Measurements from ENCODE around the gene GJB6. TPM values are rescaled to one million over a fixed set of nuclear protein-coding genes. Genes with fewer than 3 reads are reported as not detected.
"Not testable (repeated sequence)": the region's sequence is repeated elsewhere in the genome, so short reads cannot be mapped to it uniquely, and the experiment has no call there.

Gene GJB6
- total RNA-seq = 1 to 10 TPM; 4.0 to 9.5 TPM

- DNase-seq (peak; percentile 49 to 51), ATAC-seq (replicated peaks in 1 of 2) (peak; percentile 70 to 75)
- no peaks in the 10 kb centered on the region for H3K9me3 Mint-ChIP-seq
- H3K36me3 Mint-ChIP-seq (ENCODE audit: insufficient read depth in 2 of 2) = no peaks in the 10 kb centered on the region
- H3K4me1 Mint-ChIP-seq (ENCODE audit: low read depth) = peaks cover 11% of the 10 kb centered on the region
- H3K27me3 Mint-ChIP-seq (ENCODE audit: low read depth) = peaks cover 25% of the 10 kb centered on the region
- H3K4me3 Mint-ChIP-seq = peak within 1 kb of the TSS; percentile 85 to 91
- H3K27ac Mint-ChIP-seq = peak within 1 kb of the TSS; percentile 24
These were observed at the start of gene GJB6 for GRCh38 chr13:20231839-20232555. Gene GJB6 (minus strand): TSS chr13:20232319. CDS start chr13:20223480, 8,839 bp downstream.

- not testable (repeated sequence) for H3K27ac Mint-ChIP-seq; H3K4me1 Mint-ChIP-seq (ENCODE audit: low read depth); DNase-seq; H3K4me3 Mint-ChIP-seq; ATAC-seq (replicated peaks in 1 of 2); H3K9me3 Mint-ChIP-seq; H3K36me3 Mint-ChIP-seq (ENCODE audit: insufficient read depth in 2 of 2)
- peaks cover 16% of the 10 kb centered on the region for H3K27me3 Mint-ChIP-seq (ENCODE audit: low read depth)
These were observed 44.8 kb upstream of the GJB6 start for GRCh38 chr13:20276901-20277300.

- H3K27me3 Mint-ChIP-seq (ENCODE audit: low read depth) = peaks cover 16% of the 10 kb centered on the region
- no peaks in the 10 kb centered on the region for H3K36me3 Mint-ChIP-seq (ENCODE audit: insufficient read depth in 2 of 2)
- no peaks in the 10 kb centered on the region for H3K4me1 Mint-ChIP-seq (ENCODE audit: low read depth)
- no peak for ATAC-seq (replicated peaks in 1 of 2)
- H3K4me3 Mint-ChIP-seq = no peak overlapping the region
- H3K27ac Mint-ChIP-seq = no peak overlapping the region
- no peak for DNase-seq
- no peaks in the 10 kb centered on the region for H3K9me3 Mint-ChIP-seq
These were observed 42.3 kb upstream of the GJB6 start for GRCh38 chr13:20274466-20274865.

- no peaks in the 10 kb centered on the region for H3K9me3 Mint-ChIP-seq
- H3K27ac Mint-ChIP-seq = no peak overlapping the region
- H3K4me1 Mint-ChIP-seq (ENCODE audit: low read depth) = no peaks in the 10 kb centered on the region
- no peak for ATAC-seq (replicated peaks in 1 of 2)
- no peak for DNase-seq
- H3K36me3 Mint-ChIP-seq (ENCODE audit: insufficient read depth in 2 of 2) = no peaks in the 10 kb centered on the region
- H3K27me3 Mint-ChIP-seq (ENCODE audit: low read depth) = peaks cover 16% of the 10 kb centered on the region
- H3K4me3 Mint-ChIP-seq = no peak overlapping the region
These were observed 40.6 kb upstream of the GJB6 start for GRCh38 chr13:20272588-20273171.

- Mint-ChIP-seq H3K4me1 (ENCODE audit: low read depth) (no peaks in the 10 kb centered on the region), H3K27me3 (ENCODE audit: low read depth) (peaks cover 16% of the 10 kb centered on the region), H3K4me3 (no peak overlapping the region), H3K27ac (no peak overlapping the region), H3K9me3 (no peaks in the 10 kb centered on the region), H3K36me3 (ENCODE audit: insufficient read depth in 2 of 2) (no peaks in the 10 kb centered on the region)
- no peak for ATAC-seq (replicated peaks in 1 of 2)
- DNase-seq = no peak
These were observed 40.0 kb upstream of the GJB6 start for GRCh38 chr13:20272104-20272503.

GRCh38 chr13:20271441-20271840 lies 39.3 kb upstream of the GJB6 start:
- DNase-seq = no peak
- Mint-ChIP-seq H3K9me3 (no peaks in the 10 kb centered on the region), H3K4me3 (no peak overlapping the region), H3K36me3 (ENCODE audit: insufficient read depth in 2 of 2) (no peaks in the 10 kb centered on the region), H3K27me3 (ENCODE audit: low read depth) (peaks cover 16% of the 10 kb centered on the region), H3K27ac (no peak overlapping the region), H3K4me1 (ENCODE audit: low read depth) (no peaks in the 10 kb centered on the region)
- ATAC-seq (replicated peaks in 1 of 2) = no peak

GRCh38 chr13:20270163-20270865 lies 38.2 kb upstream of the GJB6 start:
- Mint-ChIP-seq H3K4me1 (ENCODE audit: low read depth) (no peaks in the 10 kb centered on the region), H3K36me3 (ENCODE audit: insufficient read depth in 2 of 2) (no peaks in the 10 kb centered on the region), H3K9me3 (no peaks in the 10 kb centered on the region), H3K4me3 (no peak overlapping the region), H3K27me3 (ENCODE audit: low read depth) (peaks cover 16% of the 10 kb centered on the region), H3K27ac (no peak overlapping the region)
- no peak for ATAC-seq (replicated peaks in 1 of 2)
- DNase-seq = no peak

- DNase-seq (peak; percentile 4 to 12), ATAC-seq (replicated peaks in 1 of 2) (peak; percentile 62 to 68)
- no peaks in the 10 kb centered on the region for H3K9me3 Mint-ChIP-seq
- no peaks in the 10 kb centered on the region for H3K36me3 Mint-ChIP-seq (ENCODE audit: insufficient read depth in 2 of 2)
- no peaks in the 10 kb centered on the region for H3K27me3 Mint-ChIP-seq (ENCODE audit: low read depth)
- H3K27ac Mint-ChIP-seq = no peak overlapping the region
- H3K4me1 Mint-ChIP-seq (ENCODE audit: low read depth) = peaks cover 10% of the 10 kb centered on the region
- H3K4me3 Mint-ChIP-seq = no peak overlapping the region
These were observed 32.3 kb upstream of the GJB6 start for GRCh38 chr13:20264271-20265018.

GRCh38 chr13:20263393-20264044 lies 31.4 kb upstream of the GJB6 start:
- Mint-ChIP-seq H3K9me3 (no peaks in the 10 kb centered on the region), H3K4me1 (ENCODE audit: low read depth) (peaks cover 10% of the 10 kb centered on the region), H3K27me3 (ENCODE audit: low read depth) (no peaks in the 10 kb centered on the region), H3K4me3 (no peak overlapping the region), H3K27ac (no peak overlapping the region), H3K36me3 (ENCODE audit: insufficient read depth in 2 of 2) (no peaks in the 10 kb centered on the region)
- DNase-seq = no peak
- no peak for ATAC-seq (replicated peaks in 1 of 2)

- Mint-ChIP-seq H3K36me3 (ENCODE audit: insufficient read depth in 2 of 2) (no peaks in the 10 kb centered on the region), H3K4me1 (ENCODE audit: low read depth) (peaks cover 2% of the 10 kb centered on the region)
These were observed 26.8 kb upstream of the GJB6 start for GRCh38 chr13:20258963-20259288.

GRCh38 chr13:20258208-20258962 lies 26.3 kb upstream of the GJB6 start:
- ATAC-seq (replicated peaks in 1 of 2) (no peak), DNase-seq (no peak)
- no peak overlapping the region for H3K4me3 Mint-ChIP-seq
- no peaks in the 10 kb centered on the region for H3K27me3 Mint-ChIP-seq (ENCODE audit: low read depth)
- H3K9me3 Mint-ChIP-seq = no peaks in the 10 kb centered on the region
- no peaks in the 10 kb centered on the region for H3K36me3 Mint-ChIP-seq (ENCODE audit: insufficient read depth in 2 of 2)
- H3K4me1 Mint-ChIP-seq (ENCODE audit: low read depth) = no peaks in the 10 kb centered on the region
- H3K27ac Mint-ChIP-seq = no peak overlapping the region

More at GRCh38 chr13:20258963-20259288, 26.8 kb upstream of the GJB6 start:
- ATAC-seq (replicated peaks in 1 of 2) (no peak), DNase-seq (no peak)
- Mint-ChIP-seq H3K27ac (no peak overlapping the region), H3K9me3 (no peaks in the 10 kb centered on the region), H3K27me3 (ENCODE audit: low read depth) (no peaks in the 10 kb centered on the region), H3K4me3 (no peak overlapping the region)

- Mint-ChIP-seq H3K36me3 (ENCODE audit: insufficient read depth in 2 of 2) (no peaks in the 10 kb centered on the region), H3K4me3 (no peak overlapping the region), H3K27me3 (ENCODE audit: low read depth) (no peaks in the 10 kb centered on the region), H3K27ac (no peak overlapping the region), H3K9me3 (no peaks in the 10 kb centered on the region), H3K4me1 (ENCODE audit: low read depth) (no peaks in the 10 kb centered on the region)
- DNase-seq (no peak), ATAC-seq (replicated peaks in 1 of 2) (no peak)
These were observed 22.0 kb upstream of the GJB6 start for GRCh38 chr13:20254076-20254475.

Data from activated T-cell treated with anti-CD3 and anti-CD28 coated beads, Interleukin-2, amount 50 U/mL, for 72 hours (primary cell).